ENCODE data around the gene ADARB2. TPM values are rescaled to one million over a fixed set of nuclear protein-coding genes. Genes with fewer than 3 reads are reported as not detected.
"Not testable (repeated sequence)": the region's sequence is repeated elsewhere in the genome, so short reads cannot be mapped to it uniquely, and the experiment has no call there.

ADARB2 gene
- total RNA-seq, 4 donors from 2014 or later, result 8.4 to 23.2 (median 19.6) TPM

GRCh38 chr10:1399431-1400100 is 337.8 kb downstream of the ADARB2 start:
- TF ChIP-seq EP300 (IDR thresholded peaks at IDR 0.05), result no peak
- no peak for TF ChIP-seq POLR2A (IDR thresholded peaks at IDR 0.05)
- TF ChIP-seq CTCF (IDR thresholded peaks at IDR 0.05), result no peak
- no peaks in the 10 kb centered on the region for H3K27me3 ChIP-seq
- H3K4me1 ChIP-seq, result no peaks in the 10 kb centered on the region
- WGBS, 2 donors, result 71 to 79% methylated on average over 11 of the region's 11 CpGs
- DNase-seq (ENCODE audit: low spot score in 2 of 2), result no peak
- no peak overlapping the region for H3K27ac ChIP-seq
- H3K9me3 ChIP-seq, result no peaks in the 10 kb centered on the region
- H3K36me3 ChIP-seq, result no peaks in the 10 kb centered on the region
- no peak overlapping the region for H3K4me3 ChIP-seq

GRCh38 chr10:1398626-1399410 is 338.5 kb downstream of the ADARB2 start:
- H3K4me1 ChIP-seq, result no peaks in the 10 kb centered on the region
- no peak overlapping the region for H3K4me3 ChIP-seq
- no peak for TF ChIP-seq EP300 (IDR thresholded peaks at IDR 0.05)
- no peaks in the 10 kb centered on the region for H3K36me3 ChIP-seq
- H3K27ac ChIP-seq, result no peak overlapping the region
- no peaks in the 10 kb centered on the region for H3K27me3 ChIP-seq
- WGBS, 2 donors, result 90 to 92% methylated on average over 19 of the region's 19 CpGs
- H3K9me3 ChIP-seq, result no peaks in the 10 kb centered on the region
- no peak for DNase-seq (ENCODE audit: low spot score in 2 of 2)

GRCh38 chr10:1398116-1398515 is 339.2 kb downstream of the ADARB2 start:
- H3K36me3 ChIP-seq; H3K9me3 ChIP-seq; DNase-seq (ENCODE audit: low spot score in 2 of 2); H3K27ac ChIP-seq; H3K27me3 ChIP-seq; H3K4me3 ChIP-seq; H3K4me1 ChIP-seq: not testable (repeated sequence)
- 58 to 67% methylated on average over 15 of the region's 15 CpGs for WGBS, 2 donors

- Histone ChIP-seq H3K9me3 (no peaks in the 10 kb centered on the region), H3K36me3 (no peaks in the 10 kb centered on the region), H3K27me3 (no peaks in the 10 kb centered on the region), H3K4me1 (no peaks in the 10 kb centered on the region), H3K4me3 (no peak overlapping the region), H3K27ac (no peak overlapping the region)
- DNase-seq (ENCODE audit: low spot score in 2 of 2), result no peak
- WGBS, 2 donors, result 81 to 90% methylated on average over 20 of the region's 20 CpGs
- no peak for TF ChIP-seq POLR2A (IDR thresholded peaks at IDR 0.05)
- TF ChIP-seq EP300 (IDR thresholded peaks at IDR 0.05), result no peak
- TF ChIP-seq CTCF (IDR thresholded peaks at IDR 0.05), result no peak
Measured at GRCh38 chr10:1396297-1396635, 341.1 kb downstream of the ADARB2 start.

GRCh38 chr10:1395481-1396296 is 341.6 kb downstream of the ADARB2 start:
- Histone ChIP-seq H3K27me3 (no peaks in the 10 kb centered on the region), H3K4me1 (no peaks in the 10 kb centered on the region), H3K36me3 (no peaks in the 10 kb centered on the region), H3K9me3 (no peaks in the 10 kb centered on the region), H3K27ac (no peak overlapping the region), H3K4me3 (no peak overlapping the region)
- 90 to 92% methylated on average over 31 to 33 of the region's 33 CpGs for WGBS, 2 donors
- no peak for DNase-seq (ENCODE audit: low spot score in 2 of 2)
- no peak for TF ChIP-seq CTCF (IDR thresholded peaks at IDR 0.05)
- TF ChIP-seq POLR2A (IDR thresholded peaks at IDR 0.05), result no peak
- no peak for TF ChIP-seq EP300 (IDR thresholded peaks at IDR 0.05)

- no peak overlapping the region for H3K4me3 ChIP-seq
- H3K36me3 ChIP-seq, result no peaks in the 10 kb centered on the region
- TF ChIP-seq CTCF (IDR thresholded peaks at IDR 0.05), result no peak
- no peak for TF ChIP-seq EP300 (IDR thresholded peaks at IDR 0.05)
- no peak for TF ChIP-seq POLR2A (IDR thresholded peaks at IDR 0.05)
- H3K4me1 ChIP-seq, result no peaks in the 10 kb centered on the region
- WGBS, 2 donors, result 85 to 86% methylated on average over 11 of the region's 11 CpGs
- no peaks in the 10 kb centered on the region for H3K27me3 ChIP-seq
- DNase-seq (ENCODE audit: low spot score in 2 of 2), result no peak
- no peak overlapping the region for H3K27ac ChIP-seq
- H3K9me3 ChIP-seq, result no peaks in the 10 kb centered on the region
Measured at GRCh38 chr10:1395025-1395480, 342.3 kb downstream of the ADARB2 start.
